Measurements from ENCODE around the gene ADTRP.

DNA sequence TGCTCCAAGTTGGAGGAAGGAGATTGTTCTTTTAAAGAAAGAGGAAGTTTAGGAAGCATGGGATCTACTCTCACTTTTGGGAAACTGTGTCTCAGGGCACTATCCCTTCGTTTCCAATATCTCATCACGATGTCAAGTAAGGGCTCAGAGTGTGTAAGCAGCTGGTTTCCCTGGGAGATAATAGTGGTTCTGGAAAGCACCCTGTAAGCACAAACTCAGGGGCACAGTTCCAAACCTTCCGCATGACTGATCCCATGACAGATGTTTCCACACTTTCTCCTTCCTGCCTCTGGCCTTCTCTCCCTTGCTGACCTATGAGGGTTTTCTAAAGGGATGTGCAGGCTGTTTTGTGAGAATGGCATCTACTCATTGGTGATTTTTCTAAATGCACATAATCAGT, 33.9 kb downstream of the ADTRP start:
- TF ChIP-seq, protein P1, sequence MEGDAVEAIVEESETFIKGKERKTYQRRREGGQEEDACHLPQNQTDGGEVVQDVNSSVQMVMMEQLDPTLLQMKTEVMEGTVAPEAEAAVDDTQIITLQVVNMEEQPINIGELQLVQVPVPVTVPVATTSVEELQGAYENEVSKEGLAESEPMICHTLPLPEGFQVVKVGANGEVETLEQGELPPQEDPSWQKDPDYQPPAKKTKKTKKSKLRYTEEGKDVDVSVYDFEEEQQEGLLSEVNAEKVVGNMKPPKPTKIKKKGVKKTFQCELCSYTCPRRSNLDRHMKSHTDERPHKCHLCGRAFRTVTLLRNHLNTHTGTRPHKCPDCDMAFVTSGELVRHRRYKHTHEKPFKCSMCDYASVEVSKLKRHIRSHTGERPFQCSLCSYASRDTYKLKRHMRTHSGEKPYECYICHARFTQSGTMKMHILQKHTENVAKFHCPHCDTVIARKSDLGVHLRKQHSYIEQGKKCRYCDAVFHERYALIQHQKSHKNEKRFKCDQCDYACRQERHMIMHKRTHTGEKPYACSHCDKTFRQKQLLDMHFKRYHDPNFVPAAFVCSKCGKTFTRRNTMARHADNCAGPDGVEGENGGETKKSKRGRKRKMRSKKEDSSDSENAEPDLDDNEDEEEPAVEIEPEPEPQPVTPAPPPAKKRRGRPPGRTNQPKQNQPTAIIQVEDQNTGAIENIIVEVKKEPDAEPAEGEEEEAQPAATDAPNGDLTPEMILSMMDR (IDR thresholded peaks at IDR 0.05): no peak
- no peak for TF ChIP-seq EZH2 (IDR thresholded peaks at IDR 0.05; ENCODE audit: borderline replicate concordance, insufficient read depth, low read depth, low read length, poor library complexity, severe bottlenecking)

Data from B cell (primary cell).